ENCODE data around the gene BRINP2. TPM values are rescaled to one million over a fixed set of nuclear protein-coding genes. Genes with fewer than 3 reads are reported as not detected.

BRINP2 gene
- total and polyA plus RNA-seq, 9 donors: 0.02 to 0.70 (median 0.16) TPM; not detected in 3

DNA sequence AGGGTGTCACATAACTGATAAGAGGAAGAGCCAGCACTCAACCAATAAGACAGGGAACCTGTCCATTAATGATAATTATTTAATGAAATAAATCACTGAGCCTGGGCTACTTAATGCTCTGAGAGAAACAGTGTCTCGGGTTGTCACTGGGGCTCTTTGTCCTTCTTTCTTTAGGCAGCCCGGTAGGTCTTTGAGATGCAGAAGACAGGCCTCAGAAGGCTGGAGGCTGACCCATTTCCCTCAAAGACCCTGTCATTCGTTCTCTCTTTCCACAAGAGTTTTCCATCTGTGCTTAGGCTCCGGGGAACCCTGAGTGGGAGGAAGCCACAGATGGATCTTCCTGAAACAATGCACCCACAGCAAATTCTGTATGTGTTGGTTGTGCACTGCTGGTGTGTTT lies 68.2 kb downstream of the BRINP2 start:
- 70 to 78% (median 73%) methylated on average over 4 of the region's 4 CpGs for WGBS, 3 donors
- Histone ChIP-seq H3K9me3 (no peaks in the 10 kb centered on the region), H3K36me3 (no peaks in the 10 kb centered on the region), H3K4me3 (no peak overlapping the region), H3K4me1 (ENCODE audit: insufficient read depth) (no peaks in the 10 kb centered on the region), H3K27ac (no peak overlapping the region), H3K27me3 (no peaks in the 10 kb centered on the region)
- intact Hi-C loops (cut with DNase I): no loop called here
- no peak for DNase-seq
- TF ChIP-seq, protein P1, sequence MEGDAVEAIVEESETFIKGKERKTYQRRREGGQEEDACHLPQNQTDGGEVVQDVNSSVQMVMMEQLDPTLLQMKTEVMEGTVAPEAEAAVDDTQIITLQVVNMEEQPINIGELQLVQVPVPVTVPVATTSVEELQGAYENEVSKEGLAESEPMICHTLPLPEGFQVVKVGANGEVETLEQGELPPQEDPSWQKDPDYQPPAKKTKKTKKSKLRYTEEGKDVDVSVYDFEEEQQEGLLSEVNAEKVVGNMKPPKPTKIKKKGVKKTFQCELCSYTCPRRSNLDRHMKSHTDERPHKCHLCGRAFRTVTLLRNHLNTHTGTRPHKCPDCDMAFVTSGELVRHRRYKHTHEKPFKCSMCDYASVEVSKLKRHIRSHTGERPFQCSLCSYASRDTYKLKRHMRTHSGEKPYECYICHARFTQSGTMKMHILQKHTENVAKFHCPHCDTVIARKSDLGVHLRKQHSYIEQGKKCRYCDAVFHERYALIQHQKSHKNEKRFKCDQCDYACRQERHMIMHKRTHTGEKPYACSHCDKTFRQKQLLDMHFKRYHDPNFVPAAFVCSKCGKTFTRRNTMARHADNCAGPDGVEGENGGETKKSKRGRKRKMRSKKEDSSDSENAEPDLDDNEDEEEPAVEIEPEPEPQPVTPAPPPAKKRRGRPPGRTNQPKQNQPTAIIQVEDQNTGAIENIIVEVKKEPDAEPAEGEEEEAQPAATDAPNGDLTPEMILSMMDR (IDR thresholded peaks at IDR 0.05): no peak
- TF ChIP-seq POLR2A (IDR thresholded peaks at IDR 0.05) (no peak), EP300 (IDR thresholded peaks at IDR 0.05) (no peak)

DNA sequence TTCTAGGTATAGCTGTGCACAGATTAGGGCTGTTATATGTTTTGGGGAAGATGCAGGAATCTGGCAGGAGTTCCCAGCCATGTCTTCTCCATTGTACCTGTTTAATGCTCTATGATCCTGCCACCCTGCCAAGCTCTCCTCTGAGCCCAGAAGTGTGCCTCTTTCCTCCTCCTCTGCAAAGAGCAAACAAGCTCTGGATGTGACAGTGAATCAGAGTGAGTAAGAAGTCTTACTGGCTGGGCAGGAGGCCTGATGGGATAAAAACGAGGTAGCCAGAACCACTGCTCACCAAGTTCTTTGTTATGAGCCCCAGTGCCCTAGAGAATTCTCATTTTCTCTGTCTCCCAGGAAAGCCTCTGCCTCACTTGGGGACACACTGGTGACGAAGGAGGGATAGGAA lies 69.0 kb downstream of the BRINP2 start:
- intact Hi-C loops (cut with DNase I): no loop called here
- Histone ChIP-seq H3K36me3 (no peaks in the 10 kb centered on the region), H3K9me3 (no peaks in the 10 kb centered on the region), H3K27me3 (no peaks in the 10 kb centered on the region), H3K4me1 (ENCODE audit: insufficient read depth) (no peaks in the 10 kb centered on the region), H3K4me3 (no peak overlapping the region), H3K27ac (no peak overlapping the region)
- no peak for DNase-seq
- WGBS, 3 donors: 82 to 85% (median 83%) methylated on average over 2 of the region's 2 CpGs
- TF ChIP-seq, protein P1 (IDR thresholded peaks at IDR 0.05): no peak
- TF ChIP-seq POLR2A (IDR thresholded peaks at IDR 0.05) (no peak), EP300 (IDR thresholded peaks at IDR 0.05) (no peak)

DNA sequence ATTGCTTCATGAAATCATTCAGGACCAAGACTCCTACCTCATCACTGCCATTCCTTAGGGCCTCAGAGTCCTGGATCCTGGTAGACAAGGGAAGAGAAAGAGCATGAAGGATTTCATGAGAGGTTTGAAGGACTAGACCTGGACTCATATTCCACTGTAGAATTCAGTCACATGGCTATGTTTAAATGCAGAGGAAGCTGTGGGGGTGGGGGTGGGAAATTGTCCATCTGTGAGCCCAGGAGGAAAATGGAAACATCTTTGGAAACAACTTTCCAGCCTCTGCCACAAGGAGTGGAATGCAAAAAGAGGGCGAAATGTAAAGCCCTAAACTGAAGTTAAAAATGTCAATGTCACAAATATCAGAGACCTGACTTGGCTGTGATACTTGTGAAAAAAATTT lies 73.0 kb downstream of the BRINP2 start:
- Histone ChIP-seq H3K36me3 (no peaks in the 10 kb centered on the region), H3K27ac (no peak overlapping the region), H3K4me1 (ENCODE audit: insufficient read depth) (no peaks in the 10 kb centered on the region), H3K4me3 (no peak overlapping the region), H3K9me3 (no peaks in the 10 kb centered on the region), H3K27me3 (no peaks in the 10 kb centered on the region)
- intact Hi-C loops (cut with DNase I): no loop called here
- DNase-seq: no peak
- 61 to 81% (median 70%) methylated on average over 1 of the region's 1 CpG for WGBS, 3 donors
- TF ChIP-seq POLR2A (IDR thresholded peaks at IDR 0.05): no peak
- TF ChIP-seq, protein P1 (IDR thresholded peaks at IDR 0.05): no peak
- no peak for TF ChIP-seq EP300 (IDR thresholded peaks at IDR 0.05)

DNA sequence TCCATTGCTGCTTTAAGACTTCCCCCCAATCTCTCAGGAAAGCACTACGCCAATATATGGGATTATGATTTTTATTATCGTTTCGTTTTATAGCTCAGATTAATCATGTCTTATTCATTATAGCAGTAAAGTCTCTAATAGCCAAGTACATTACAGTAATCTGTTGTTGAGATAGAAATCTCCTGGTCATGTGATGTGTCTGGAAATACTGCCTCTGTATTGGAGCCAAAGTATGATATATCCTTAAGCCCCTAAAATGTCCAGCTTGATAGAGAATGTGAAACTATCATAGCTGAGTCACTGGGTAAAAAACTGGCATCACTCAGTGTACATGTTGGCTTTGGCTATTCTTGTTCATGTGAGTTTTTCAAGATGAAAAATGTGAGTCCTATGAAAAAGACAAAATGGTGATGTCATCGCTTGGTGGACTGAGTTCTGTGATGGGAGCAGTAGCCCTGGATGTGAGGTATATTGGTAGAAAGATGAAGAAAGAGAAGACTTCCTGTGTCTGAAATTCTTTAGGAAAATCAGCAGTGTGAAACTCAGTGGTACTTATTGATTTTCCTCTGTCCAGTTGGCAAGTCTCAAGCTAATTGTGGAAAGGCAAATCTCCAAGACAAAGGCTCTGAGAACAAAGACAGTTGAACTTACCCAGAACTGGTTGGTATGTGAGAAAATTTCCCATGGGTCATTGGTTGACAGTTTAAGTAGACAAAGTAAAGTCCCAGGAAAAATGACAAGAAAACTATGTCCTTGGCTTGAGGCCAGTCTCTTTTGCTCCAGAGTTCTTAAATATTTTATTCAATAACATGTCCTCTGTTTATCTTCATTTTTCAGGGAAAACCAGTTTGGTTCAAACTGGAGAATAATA lies 76.2 kb downstream of the BRINP2 start:
- 82 to 94% (median 89%) methylated on average over 4 of the region's 4 CpGs for WGBS, 3 donors
- no peak for DNase-seq
- Histone ChIP-seq H3K9me3 (no peaks in the 10 kb centered on the region), H3K36me3 (no peaks in the 10 kb centered on the region), H3K4me1 (ENCODE audit: insufficient read depth) (no peaks in the 10 kb centered on the region), H3K27me3 (no peaks in the 10 kb centered on the region), H3K4me3 (no peak overlapping the region), H3K27ac (no peak overlapping the region)
- TF ChIP-seq, protein P1 (IDR thresholded peaks at IDR 0.05): no peak
- TF ChIP-seq POLR2A (IDR thresholded peaks at IDR 0.05): no peak
- TF ChIP-seq EP300 (IDR thresholded peaks at IDR 0.05): no peak
- intact Hi-C loops (cut with DNase I): no loop called here
